NCI-H2107 (cell line): ENCODE data around the gene C1orf122.

Experiments used
- DNase-seq: peaks from one replicate; lab custom pipeline; 2025; lab: John Stamatoyannopoulos, UW

The C1orf122 gene

GRCh38 chr1:37845786-37846185 is 38.2 kb downstream of the C1orf122 start:
- no peak for DNase-seq

GRCh38 chr1:37846647-37847339 is 39.2 kb downstream of the C1orf122 start:
- no peak for DNase-seq

DNA sequence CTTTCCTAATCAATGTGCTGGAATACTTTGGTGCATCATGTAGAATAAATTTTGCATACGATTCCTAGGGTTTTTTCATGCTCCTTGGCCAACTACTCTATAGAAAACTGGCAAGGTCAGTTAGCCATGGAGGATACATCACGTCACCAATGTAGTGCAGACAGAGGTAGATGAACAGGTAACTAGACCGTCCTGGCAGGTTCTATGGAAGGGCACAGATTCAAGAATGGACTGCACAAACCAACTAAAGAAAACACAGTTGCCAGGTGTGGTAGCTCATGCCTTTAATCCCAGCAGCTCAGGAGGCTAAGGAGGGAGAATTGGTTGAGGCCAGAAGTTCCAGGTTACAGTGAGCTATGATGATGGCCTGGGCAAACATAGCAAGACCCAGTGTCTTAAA is 41.9 kb downstream of the C1orf122 start:
- no peak for DNase-seq

- DNase-seq, result no peak
These were observed 42.9 kb downstream of the C1orf122 start for GRCh38 chr1:37850352-37850955.

DNA sequence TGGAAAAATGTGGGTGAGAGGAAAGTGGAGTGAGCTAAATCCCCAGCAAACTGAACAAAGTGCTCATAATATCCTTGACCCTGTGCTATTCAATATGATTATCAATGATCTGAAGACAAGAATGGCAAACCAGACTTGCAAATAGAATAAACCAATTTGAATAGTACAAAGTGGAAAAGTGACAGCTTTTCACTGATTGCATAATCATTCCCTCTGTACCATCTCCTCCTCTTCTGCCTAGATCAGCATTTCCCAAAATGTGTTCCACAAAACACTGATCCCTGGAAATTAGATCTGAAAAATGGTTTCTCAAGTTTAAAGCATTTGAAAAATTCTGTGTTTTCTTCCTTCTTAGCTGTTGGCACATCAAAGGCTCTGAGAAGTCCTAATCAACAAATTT is 43.7 kb downstream of the C1orf122 start:
- no peak for DNase-seq

DNA sequence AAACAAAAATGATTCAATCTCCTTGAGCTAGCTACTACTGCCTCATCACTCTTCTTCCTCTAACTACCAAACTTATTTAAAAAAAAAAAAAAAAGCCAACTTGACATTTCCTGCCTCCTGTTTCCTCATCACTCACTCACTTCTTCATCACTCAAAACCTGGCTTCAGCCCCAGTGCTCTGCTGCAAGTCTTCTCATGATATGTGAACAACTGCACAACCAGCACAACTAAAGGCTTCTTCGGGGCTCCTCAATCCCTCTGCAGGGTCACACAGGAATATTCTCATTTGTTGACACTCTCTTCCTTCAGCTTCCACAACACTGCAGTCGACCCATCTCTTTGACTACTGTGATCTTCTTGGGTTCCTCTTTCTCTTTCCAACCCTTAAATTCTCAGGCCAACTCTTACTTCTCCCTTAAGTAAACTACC is 44.2 kb downstream of the C1orf122 start:
- no peak for DNase-seq

DNA sequence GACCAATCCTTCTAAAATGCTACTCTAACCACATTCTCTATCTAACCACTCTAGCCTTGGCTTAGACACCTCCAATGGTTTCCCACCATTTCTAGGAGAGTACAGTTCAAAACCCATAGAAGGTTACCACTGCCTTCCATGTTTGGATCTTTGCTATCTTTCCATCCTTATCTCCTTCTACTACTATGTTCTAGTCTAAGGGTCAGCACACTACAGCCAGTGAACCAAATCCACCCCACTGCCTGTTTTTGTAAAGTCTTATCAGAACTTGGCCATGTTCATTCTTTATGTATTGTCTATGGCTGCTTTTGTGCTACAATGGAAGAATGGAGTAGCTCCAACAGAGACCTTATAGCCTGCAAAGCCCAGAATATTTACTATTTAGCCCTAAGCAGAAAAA is 45.6 kb downstream of the C1orf122 start:
- DNase-seq, result no peak

DNA sequence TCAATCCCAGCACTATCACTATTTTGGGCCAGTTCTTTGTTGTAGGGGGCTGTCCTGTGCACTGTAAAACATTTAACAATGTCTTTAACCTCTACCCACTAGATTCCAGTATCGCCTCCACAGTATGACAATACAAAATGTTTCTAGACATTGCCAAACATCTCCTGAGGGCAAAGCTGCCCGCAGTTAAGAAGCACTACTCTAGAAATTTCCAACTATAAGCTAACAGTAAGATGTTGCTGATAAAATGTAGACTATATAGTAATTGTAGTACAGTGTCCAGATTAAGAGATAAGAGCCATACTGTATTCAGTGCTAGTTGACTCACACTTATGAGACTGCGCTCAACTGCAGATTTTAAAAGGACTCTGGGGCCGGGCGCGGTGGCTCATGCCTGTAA is 46.8 kb downstream of the C1orf122 start:
- no peak for DNase-seq
